HG02885 (cell line): ENCODE data around the gene DNAL4.

Experiments
- ATAC-seq: cut with Tn5 transposase; IDR thresholded peaks from one replicate; pipeline ENCODE4 v1.9.1; 2021; ENCODE audit warnings: mild to moderate bottlenecking; ENCODE audit not compliant: unreplicated experiment, poor library complexity

The DNAL4 gene

DNA sequence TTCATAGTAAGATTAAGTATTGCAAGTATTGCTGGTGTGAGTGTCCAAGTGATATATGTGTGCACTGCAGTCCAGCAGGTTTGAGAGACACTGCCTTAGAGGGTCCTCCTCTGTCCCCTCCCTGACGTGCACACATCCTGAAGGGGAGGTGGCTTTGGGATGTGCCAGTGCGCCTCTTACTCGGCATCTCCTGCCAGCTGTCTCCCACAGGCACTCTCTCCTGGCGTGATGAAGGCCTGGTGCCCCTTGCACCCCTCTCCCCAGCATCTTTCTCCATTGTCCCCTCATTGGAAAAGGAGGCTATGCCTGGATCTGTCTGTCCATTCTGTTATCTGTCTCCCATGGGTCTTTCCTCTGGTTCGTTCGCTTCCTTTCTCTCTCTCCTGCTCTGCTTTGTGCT, 64.0 kb downstream of the DNAL4 start:
- no peak for ATAC-seq

DNA sequence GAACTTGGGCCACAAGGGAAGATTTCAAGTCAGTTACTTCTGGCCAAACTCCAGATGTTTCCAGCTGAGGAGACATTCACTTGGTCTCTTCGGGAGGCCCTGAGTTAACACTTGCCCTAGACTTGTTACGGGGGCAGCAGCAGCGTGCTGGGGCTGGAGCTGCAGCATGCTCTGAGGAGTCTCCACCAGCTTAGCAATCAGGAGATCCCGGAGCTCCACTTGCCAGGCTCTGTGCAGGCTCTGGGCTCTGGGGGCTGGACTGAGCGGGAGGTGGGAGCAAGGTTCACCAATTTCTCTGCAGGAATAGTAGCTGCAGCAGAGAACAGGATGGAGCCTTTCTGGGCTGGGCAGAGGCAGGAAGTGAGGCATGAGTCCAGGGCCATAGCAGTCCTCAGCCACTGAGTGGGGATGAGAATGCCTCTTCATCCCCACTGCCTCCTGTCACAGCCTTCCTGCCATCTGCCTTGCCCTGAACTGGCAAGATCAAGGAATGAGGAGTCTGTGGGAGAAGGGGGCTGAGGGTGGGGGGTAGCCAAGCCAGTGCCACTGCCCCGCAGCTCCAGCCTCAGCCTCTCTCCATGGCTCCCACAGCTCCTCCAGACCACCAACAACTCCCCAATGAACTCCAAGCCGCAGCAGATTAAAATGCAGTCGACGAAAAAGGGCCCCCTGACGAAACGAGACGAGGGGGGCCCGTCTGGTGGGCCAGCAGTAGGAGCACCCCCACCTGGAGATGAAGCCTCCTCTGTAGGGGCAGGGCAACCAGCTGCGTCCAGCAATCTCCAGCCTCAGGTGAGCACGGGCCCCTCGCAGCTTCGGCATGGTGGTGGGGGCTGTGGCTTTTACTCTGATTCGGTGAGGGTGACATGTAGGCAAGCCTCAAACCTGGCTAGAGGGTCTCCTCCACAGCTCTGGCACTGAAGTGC, 64.8 kb downstream of the DNAL4 start:
- ATAC-seq: no peak
